Activated naive CD4-positive, alpha-beta T cell treated with anti-CD3 and anti-CD28 coated beads, Interleukin-2, amount 10 ng/mL, durations not matched to agents 7 days and 5 days (primary cell): ENCODE measurements around the gene TUBA8.
"Not testable (repeated sequence)": the region's sequence is repeated elsewhere in the genome, so short reads cannot be mapped to it uniquely, and the experiment has no call there.

Source experiments
- CTCF ChIA-PET: fragments of 350-600 bp; sonication (Branson Sonifier 250); formaldehyde crosslinking; loops from one replicate; lab custom pipeline; 2021; ENCODE audit warnings: antibody characterized with exemption; lab: Charles Lee
- DNase-seq: peaks from one replicate; pipeline ENCODE4 v3.0.0-alpha.2; 2020
- H3K27ac Mint-ChIP-seq: one replicate; pipeline ENCODE4 v1.8.0; 2021; ENCODE audit warnings: mild to moderate bottlenecking, moderate library complexity, mixed read lengths
- H3K27me3 Mint-ChIP-seq: one replicate; pipeline ENCODE4 v1.8.0; 2021; ENCODE audit warnings: mild to moderate bottlenecking, mixed read lengths
- H3K36me3 Mint-ChIP-seq: one replicate; pipeline ENCODE4 v1.8.0; 2021; ENCODE audit warnings: mixed read lengths
- H3K4me1 Mint-ChIP-seq: one replicate; pipeline ENCODE4 v1.8.0; 2021; ENCODE audit warnings: mixed read lengths
- H3K4me3 Mint-ChIP-seq: one replicate; pipeline ENCODE4 v1.8.0; 2021; ENCODE audit warnings: mild to moderate bottlenecking, moderate library complexity, mixed read lengths
- H3K9me3 Mint-ChIP-seq: one replicate; pipeline ENCODE4 v1.8.0; 2021; ENCODE audit warnings: mixed read lengths

The TUBA8 gene

GRCh38 chr22:18172203-18172602 lies 61.6 kb downstream of the TUBA8 start:
- H3K4me3 Mint-ChIP-seq, H3K9me3 Mint-ChIP-seq, H3K27ac Mint-ChIP-seq, DNase-seq, CTCF ChIA-PET, H3K27me3 Mint-ChIP-seq, H3K4me1 Mint-ChIP-seq: not testable (repeated sequence)
- H3K36me3 Mint-ChIP-seq = peaks cover 23% of the 10 kb centered on the region

GRCh38 chr22:18172776-18173175 lies 62.2 kb downstream of the TUBA8 start:
- H3K36me3 Mint-ChIP-seq = peaks cover 21% of the 10 kb centered on the region
- H3K4me3 Mint-ChIP-seq, H3K27ac Mint-ChIP-seq, DNase-seq, H3K27me3 Mint-ChIP-seq, CTCF ChIA-PET, H3K4me1 Mint-ChIP-seq, H3K9me3 Mint-ChIP-seq: not testable (repeated sequence)

GRCh38 chr22:18173441-18173840 lies 62.8 kb downstream of the TUBA8 start:
- H3K27ac Mint-ChIP-seq, H3K27me3 Mint-ChIP-seq, H3K9me3 Mint-ChIP-seq, DNase-seq, H3K4me3 Mint-ChIP-seq, CTCF ChIA-PET, H3K4me1 Mint-ChIP-seq: not testable (repeated sequence)
- peaks cover 17% of the 10 kb centered on the region for H3K36me3 Mint-ChIP-seq
